H1 (cell line): ENCODE data around the gene ZNF746. TPM values are rescaled to one million over a fixed set of nuclear protein-coding genes. Genes with fewer than 3 reads are reported as not detected.

Source experiments
- MAFK ChIP-seq: IDR thresholded peaks from 2 replicates; pipeline ENCODE4 v1.6.1; 2012; ENCODE audit warnings: low read depth, mild to moderate bottlenecking, improper control_type of control experiment, low read length
- RFX5 ChIP-seq: IDR thresholded peaks from 2 replicates; pipeline ENCODE4 v1.6.1; 2011; ENCODE audit warnings: low read depth, low read length, improper control_type of control experiment, borderline replicate concordance
- SIN3A ChIP-seq, 2 experiments: IDR thresholded peaks in 1 of 2; conservative IDR thresholded peaks in 1 of 2; 2 replicates each; pipeline ENCODE4 v1.6.1; 2011 to 2012; ENCODE audit warnings: low read length in 2 of 2, improper control_type of control experiment in 1 of 2, low read depth in 1 of 2, mild to moderate bottlenecking in 1 of 2
- ZNF274 ChIP-seq: IDR thresholded peaks from 2 replicates; pipeline ENCODE4 v1.7.0; 2012; ENCODE audit warnings: low read length, borderline replicate concordance; ENCODE audit errors: extremely low read depth
- polyA plus RNA-seq, 7 experiments: library from polyadenylated mRNA; depleted of rRNA in 3 of 7; stranded (reverse) in 5 of 7; unstranded in 2 of 7; fragments of >200 nt in 5 of 7; fragments of 200-250 nt in 2 of 7; gene quantifications; 1 replicate in 5 of 7; 2 replicates in 1 of 7; 4 replicates in 1 of 7; pipeline versions ENCODE4 v1.2.1 to v1.2.3, GENCODE V29; 2011 to 2013; ENCODE audit warnings: missing spikeins in 2 of 7, mixed read lengths in 2 of 7
- total RNA-seq: library from RNA; stranded (reverse); fragmentation: NEBNext Ultra II Directional; extraction: Animal tissue kit (Norgen Biotek cat#: 25700); gene quantifications from 2 replicates; pipeline ENCODE4 v1.2.1, GENCODE V29; 2021
- TF ChIP-seq, protein P1 (sequence below), 3 experiments: IDR thresholded peaks; 1 replicate in 2 of 3; 2 replicates in 1 of 3; pipeline versions ENCODE4 v1.5.1 to v1.6.1; 2011; ENCODE audit warnings: low read length in 3 of 3, mild to moderate bottlenecking in 3 of 3, inconsistent platforms in 2 of 3, low read depth in 1 of 3, moderate library complexity in 1 of 3; ENCODE audit not compliant: insufficient read depth in 1 of 3; ENCODE audit errors: control extremely low read depth in 1 of 3

ZNF746 gene
- total and polyA plus RNA-seq, 2 of the 8 experiments (the other 6 are each of a cell fraction or from before 2014, with no cell fraction given), result 7.5 to 15.6 TPM

DNA sequence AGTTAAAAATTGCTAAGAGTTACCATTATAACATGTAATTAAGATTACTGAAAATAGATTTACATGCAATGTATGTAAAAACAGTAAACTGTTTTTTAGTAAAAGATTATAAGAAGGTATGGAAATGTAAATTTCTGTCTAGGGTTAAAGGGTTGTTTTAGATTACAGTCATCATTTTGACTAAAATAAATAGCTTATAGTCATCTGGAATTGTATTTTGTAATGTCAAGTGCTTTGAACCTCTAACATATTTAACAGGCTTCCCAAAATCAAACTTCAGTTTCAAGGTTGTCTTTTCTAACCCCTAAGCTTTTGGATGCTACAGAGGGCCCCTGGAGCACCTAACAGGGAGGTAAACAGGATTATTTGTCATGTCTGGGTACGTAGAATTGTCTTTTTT is 35.0 kb upstream of the ZNF746 start (continued):
- TF ChIP-seq, protein P1, sequence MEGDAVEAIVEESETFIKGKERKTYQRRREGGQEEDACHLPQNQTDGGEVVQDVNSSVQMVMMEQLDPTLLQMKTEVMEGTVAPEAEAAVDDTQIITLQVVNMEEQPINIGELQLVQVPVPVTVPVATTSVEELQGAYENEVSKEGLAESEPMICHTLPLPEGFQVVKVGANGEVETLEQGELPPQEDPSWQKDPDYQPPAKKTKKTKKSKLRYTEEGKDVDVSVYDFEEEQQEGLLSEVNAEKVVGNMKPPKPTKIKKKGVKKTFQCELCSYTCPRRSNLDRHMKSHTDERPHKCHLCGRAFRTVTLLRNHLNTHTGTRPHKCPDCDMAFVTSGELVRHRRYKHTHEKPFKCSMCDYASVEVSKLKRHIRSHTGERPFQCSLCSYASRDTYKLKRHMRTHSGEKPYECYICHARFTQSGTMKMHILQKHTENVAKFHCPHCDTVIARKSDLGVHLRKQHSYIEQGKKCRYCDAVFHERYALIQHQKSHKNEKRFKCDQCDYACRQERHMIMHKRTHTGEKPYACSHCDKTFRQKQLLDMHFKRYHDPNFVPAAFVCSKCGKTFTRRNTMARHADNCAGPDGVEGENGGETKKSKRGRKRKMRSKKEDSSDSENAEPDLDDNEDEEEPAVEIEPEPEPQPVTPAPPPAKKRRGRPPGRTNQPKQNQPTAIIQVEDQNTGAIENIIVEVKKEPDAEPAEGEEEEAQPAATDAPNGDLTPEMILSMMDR (IDR thresholded peaks at IDR 0.05; ENCODE audit: control extremely low read depth in 1 of 3, insufficient read depth in 1 of 3, low read depth in 1 of 3, low read length in 3 of 3), result no peak
- no peak for TF ChIP-seq RFX5
- no peak for TF ChIP-seq SIN3A (conservative IDR thresholded peaks at IDR 0.05 in 1 of 2, IDR thresholded peaks at IDR 0.05 in 1 of 2; ENCODE audit: low read depth in 1 of 2, low read length in 2 of 2)
- TF ChIP-seq MAFK, result no peak
- TF ChIP-seq ZNF274, result no peak
